SK-N-MC (cell line): ENCODE results near the gene HOXC13.

ENCODE experiments used
- DNase-seq: peaks from one replicate; pipeline ENCODE4 v3.0.0-alpha.2; 2011; ENCODE audit warnings: low read depth, low spot score
- H3K27ac ChIP-seq: fragments of 200-600 bp; sonication (generic); 2 replicates; pipeline ENCODE4 v1.5.1; 2016; ENCODE audit warnings: mixed run types
- H3K36me3 ChIP-seq: fragments of 200-600 bp; sonication (generic); 2 replicates; pipeline ENCODE4 v1.6.1; 2017; ENCODE audit warnings: antibody characterized with exemption, low read length, mixed read lengths; ENCODE audit not compliant: insufficient read depth
- H3K4me3 ChIP-seq: fragments of 200-600 bp; sonication (generic); 2 replicates; pipeline ENCODE4 v1.5.1; 2016
- H3K9ac ChIP-seq: fragments of 200-600 bp; sonication (generic); 2 replicates; pipeline ENCODE4 v1.8.0; 2017; ENCODE audit warnings: mixed run types, mixed read lengths; ENCODE audit not compliant: insufficient read length
- H3K9me3 ChIP-seq: fragments of 200-600 bp; sonication (generic); 2 replicates; pipeline ENCODE4 v1.6.1; 2017; ENCODE audit warnings: low read depth, mild to moderate bottlenecking, antibody characterized with exemption, low read length, moderate library complexity, mixed read lengths
- EZH2 ChIP-seq: fragments of 200-600 bp; sonication (generic); IDR thresholded peaks from one replicate; pipeline ENCODE4 v1.6.1; 2017; ENCODE audit warnings: antibody characterized with exemption
- FOXP2 ChIP-seq: optimal IDR thresholded peaks from 2 replicates; pipeline ENCODE3; 2011; ENCODE audit warnings: mild to moderate bottlenecking, moderate library complexity; ENCODE audit not compliant: insufficient read depth; ENCODE audit errors: extremely low read length, control extremely low read depth
- POLR2AphosphoS5 ChIP-seq: IDR thresholded peaks from 2 replicates; pipeline ENCODE4 v1.6.1; 2012; ENCODE audit warnings: mild to moderate bottlenecking, low read depth, low read length, borderline replicate concordance

The HOXC13 gene

GRCh38 chr12:53971129-53971528, 32.5 kb downstream of the HOXC13 start:
- DNase-seq, result no peak
- TF ChIP-seq POLR2AphosphoS5, result no peak
- no peak for TF ChIP-seq FOXP2
- no peak for TF ChIP-seq EZH2
- Histone ChIP-seq H3K27ac (no peak overlapping the region), H3K9ac (no peak overlapping the region), H3K4me3 (no peak overlapping the region), H3K36me3 (peaks cover 8% of the 10 kb centered on the region), H3K9me3 (no peaks in the 10 kb centered on the region)

GRCh38 chr12:53971686-53972085, 33.1 kb downstream of the HOXC13 start:
- Histone ChIP-seq H3K27ac (no peak overlapping the region), H3K9me3 (no peaks in the 10 kb centered on the region), H3K9ac (no peak overlapping the region), H3K36me3 (peaks cover 8% of the 10 kb centered on the region), H3K4me3 (no peak overlapping the region)
- DNase-seq, result no peak
- TF ChIP-seq POLR2AphosphoS5, result no peak
- TF ChIP-seq FOXP2, result no peak
- TF ChIP-seq EZH2, result no peak

- Histone ChIP-seq H3K27ac (peak overlapping the region; percentile 4; the same call in 1 of the 2 replicates), H3K4me3 (peak overlapping the region; percentile 93), H3K9ac (peak overlapping the region; percentile 96), H3K36me3 (peaks cover 8% of the 10 kb centered on the region), H3K9me3 (no peaks in the 10 kb centered on the region)
- no peak for DNase-seq
- TF ChIP-seq FOXP2, result no peak
- no peak for TF ChIP-seq EZH2
- no peak for TF ChIP-seq POLR2AphosphoS5
These were observed 33.6 kb downstream of the HOXC13 start for GRCh38 chr12:53972152-53972702.

- Histone ChIP-seq H3K36me3 (peaks cover 8% of the 10 kb centered on the region), H3K9ac (peak within 1 kb of the TSS; percentile 96), H3K4me3 (peak within 1 kb of the TSS; percentile 93), H3K9me3 (no peaks in the 10 kb centered on the region), H3K27ac (peak within 1 kb of the TSS; percentile 97)
- TF ChIP-seq POLR2AphosphoS5, result peak; percentile 65
- TF ChIP-seq FOXP2, result no peak
- TF ChIP-seq EZH2, result no peak
- no peak for DNase-seq
These were observed 34.1 kb downstream of the HOXC13 start, which contains the start of gene HOXC11 for GRCh38 chr12:53972722-53973235. TSS of gene HOXC11 (plus strand) at chr12:53973126. CDS start at chr12:53973242, 116 bp downstream.

DNA sequence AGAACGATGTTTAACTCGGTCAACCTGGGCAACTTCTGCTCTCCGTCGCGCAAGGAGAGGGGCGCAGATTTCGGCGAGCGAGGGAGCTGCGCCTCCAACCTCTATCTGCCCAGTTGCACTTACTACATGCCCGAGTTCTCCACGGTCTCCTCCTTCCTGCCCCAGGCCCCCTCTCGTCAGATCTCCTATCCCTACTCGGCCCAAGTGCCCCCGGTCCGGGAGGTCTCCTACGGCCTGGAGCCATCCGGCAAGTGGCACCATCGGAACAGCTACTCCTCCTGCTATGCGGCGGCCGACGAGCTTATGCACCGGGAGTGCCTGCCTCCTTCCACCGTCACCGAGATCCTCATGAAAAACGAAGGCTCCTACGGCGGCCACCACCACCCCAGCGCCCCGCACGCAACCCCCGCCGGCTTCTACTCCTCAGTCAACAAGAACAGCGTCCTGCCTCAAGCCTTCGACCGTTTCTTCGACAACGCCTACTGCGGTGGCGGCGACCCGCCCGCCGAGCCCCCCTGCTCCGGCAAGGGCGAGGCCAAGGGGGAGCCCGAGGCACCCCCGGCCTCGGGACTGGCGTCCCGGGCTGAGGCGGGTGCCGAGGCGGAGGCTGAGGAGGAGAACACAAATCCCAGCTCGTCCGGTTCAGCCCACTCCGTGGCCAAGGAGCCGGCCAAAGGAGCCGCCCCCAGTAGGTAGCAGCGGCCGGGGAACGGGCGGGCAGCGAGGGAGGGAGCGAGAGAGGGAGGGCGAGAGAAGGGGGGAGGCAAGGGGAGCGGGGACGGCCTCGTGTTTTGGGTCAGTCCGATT, 34.8 kb downstream of the HOXC13 start:
- H3K27ac ChIP-seq, result peak overlapping the region; percentile 97
- no peaks in the 10 kb centered on the region for H3K9me3 ChIP-seq
- TF ChIP-seq EZH2 (no peak), FOXP2 (no peak), POLR2AphosphoS5 (no peak; the same call in 1 of the 2 replicates)
- H3K36me3 ChIP-seq, result peaks cover 8% of the 10 kb centered on the region
- no peak for DNase-seq
- H3K9ac ChIP-seq, result peak overlapping the region; percentile 96
- H3K4me3 ChIP-seq, result peak overlapping the region; percentile 93

DNA sequence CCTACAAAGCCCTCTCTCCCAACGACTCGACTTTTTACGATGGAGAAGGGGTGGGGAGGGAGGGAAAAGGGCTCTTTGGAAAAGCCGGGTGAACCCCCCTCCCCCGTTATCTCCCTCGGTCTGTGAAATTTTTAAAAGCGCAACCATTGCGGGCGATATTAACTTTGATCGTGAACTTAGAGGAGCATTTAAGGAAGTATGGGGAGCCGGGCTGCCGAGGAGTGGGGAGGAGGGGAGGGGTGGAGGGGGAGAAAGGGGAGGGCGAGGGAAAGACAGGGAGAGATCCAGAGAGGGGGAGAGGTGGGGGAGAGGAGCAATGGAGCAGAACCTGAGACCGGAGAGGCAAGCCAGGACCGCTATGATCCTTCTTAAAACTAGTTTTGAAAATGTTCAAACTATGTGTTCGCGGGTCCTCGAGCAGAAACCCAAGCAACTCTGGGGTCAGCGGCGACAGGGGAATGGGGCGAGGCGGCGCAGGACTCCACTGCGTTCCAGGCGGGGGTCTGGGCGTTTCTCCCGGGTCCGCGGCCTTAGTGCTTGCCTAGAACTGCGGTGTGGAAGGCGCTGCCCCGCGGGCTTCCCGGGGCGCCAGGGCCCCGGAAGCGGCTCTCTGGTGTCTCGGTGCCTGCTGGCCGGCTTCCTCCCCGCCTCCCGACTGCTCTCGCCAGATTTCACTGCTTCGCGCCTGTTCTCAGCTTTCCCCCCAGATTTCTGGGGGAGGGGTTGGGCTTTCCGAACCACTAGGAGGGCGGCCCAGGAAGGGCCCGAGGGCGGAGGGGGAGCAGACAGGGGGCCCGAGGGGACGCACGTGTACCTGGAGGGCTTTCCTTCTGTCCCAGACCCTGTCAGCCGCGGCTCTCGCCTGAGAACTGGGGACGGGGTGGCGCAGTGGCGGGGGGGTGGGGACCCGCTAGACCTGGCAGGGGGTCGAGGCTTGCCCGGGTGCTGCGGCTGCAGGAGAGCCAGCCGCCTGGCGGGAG, 35.7 kb downstream of the HOXC13 start, which contains the start of gene HOTAIR:
TSS of gene HOTAIR (minus strand) at position 871 of the 980 bp plus-strand sequence.
- TF ChIP-seq POLR2AphosphoS5 (peak; percentile 72), FOXP2 (peak; percentile 58), EZH2 (no peak)
- no peak for DNase-seq
- Histone ChIP-seq H3K9ac (peak within 1 kb of the TSS; percentile 96), H3K27ac (peak within 1 kb of the TSS; percentile 97), H3K36me3 (peaks cover 8% of the 10 kb centered on the region), H3K4me3 (peak within 1 kb of the TSS; percentile 93), H3K9me3 (no peaks in the 10 kb centered on the region)

DNA sequence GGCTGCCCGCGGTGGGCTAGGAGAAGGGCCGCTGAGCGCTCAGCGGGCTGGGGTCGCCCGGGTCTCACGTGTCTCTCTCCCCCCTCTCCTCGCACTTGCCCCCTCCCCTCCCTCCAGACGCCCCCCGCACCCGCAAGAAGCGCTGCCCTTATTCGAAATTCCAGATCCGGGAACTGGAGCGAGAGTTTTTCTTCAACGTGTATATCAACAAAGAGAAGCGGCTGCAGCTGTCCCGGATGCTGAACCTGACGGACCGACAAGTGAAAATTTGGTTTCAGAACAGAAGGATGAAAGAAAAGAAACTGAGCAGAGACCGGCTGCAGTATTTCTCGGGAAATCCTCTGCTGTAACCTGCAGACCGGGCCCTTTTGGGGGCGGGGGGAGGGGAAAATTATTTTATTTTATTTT, 36.4 kb downstream of the HOXC13 start:
- TF ChIP-seq EZH2 (no peak), FOXP2 (no peak), POLR2AphosphoS5 (no peak)
- peak overlapping the region; percentile 97 for H3K27ac ChIP-seq
- H3K4me3 ChIP-seq, result peak overlapping the region; percentile 93
- peaks cover 8% of the 10 kb centered on the region for H3K36me3 ChIP-seq
- no peak for DNase-seq
- H3K9me3 ChIP-seq, result no peaks in the 10 kb centered on the region
- peak overlapping the region; percentile 96 for H3K9ac ChIP-seq
